Measurements from ENCODE around the gene PSMC1.
A peak's percentile ranks its signal among the peaks of the same experiment; 100 is the strongest.

The PSMC1 gene

DNA sequence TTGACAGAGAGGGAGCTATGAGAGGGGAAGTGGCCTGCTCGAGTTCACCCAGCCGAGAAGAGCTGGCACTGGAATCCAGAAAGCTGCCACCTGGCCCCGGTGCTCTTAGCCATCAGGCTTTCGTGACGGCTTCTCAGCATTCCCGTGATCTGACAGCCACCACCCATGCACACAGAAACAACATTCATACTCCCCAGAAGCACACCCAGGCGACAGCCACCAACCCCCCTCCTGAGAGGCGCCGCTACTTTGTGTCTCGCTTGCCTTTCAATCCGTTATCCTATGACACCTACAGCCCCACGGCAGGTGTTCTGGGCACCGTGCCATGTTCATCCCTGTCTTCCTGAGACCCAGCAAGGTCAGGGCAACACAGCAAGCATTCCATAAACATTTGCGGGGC, 31.4 kb downstream of the PSMC1 start:
- no peak for DNase-seq (ENCODE audit: low read depth in 1 of 2, low spot score in 1 of 2)
- TF ChIP-seq, protein P1, sequence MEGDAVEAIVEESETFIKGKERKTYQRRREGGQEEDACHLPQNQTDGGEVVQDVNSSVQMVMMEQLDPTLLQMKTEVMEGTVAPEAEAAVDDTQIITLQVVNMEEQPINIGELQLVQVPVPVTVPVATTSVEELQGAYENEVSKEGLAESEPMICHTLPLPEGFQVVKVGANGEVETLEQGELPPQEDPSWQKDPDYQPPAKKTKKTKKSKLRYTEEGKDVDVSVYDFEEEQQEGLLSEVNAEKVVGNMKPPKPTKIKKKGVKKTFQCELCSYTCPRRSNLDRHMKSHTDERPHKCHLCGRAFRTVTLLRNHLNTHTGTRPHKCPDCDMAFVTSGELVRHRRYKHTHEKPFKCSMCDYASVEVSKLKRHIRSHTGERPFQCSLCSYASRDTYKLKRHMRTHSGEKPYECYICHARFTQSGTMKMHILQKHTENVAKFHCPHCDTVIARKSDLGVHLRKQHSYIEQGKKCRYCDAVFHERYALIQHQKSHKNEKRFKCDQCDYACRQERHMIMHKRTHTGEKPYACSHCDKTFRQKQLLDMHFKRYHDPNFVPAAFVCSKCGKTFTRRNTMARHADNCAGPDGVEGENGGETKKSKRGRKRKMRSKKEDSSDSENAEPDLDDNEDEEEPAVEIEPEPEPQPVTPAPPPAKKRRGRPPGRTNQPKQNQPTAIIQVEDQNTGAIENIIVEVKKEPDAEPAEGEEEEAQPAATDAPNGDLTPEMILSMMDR (IDR thresholded peaks at IDR 0.05; ENCODE audit: insufficient read depth, low read length), result no peak
- no peak for TF ChIP-seq GABPA (IDR thresholded peaks at IDR 0.05; ENCODE audit: low read depth)
- no peak for TF ChIP-seq POLR2AphosphoS5 (IDR thresholded peaks at IDR 0.05; ENCODE audit: low read depth)
- TF ChIP-seq, protein P2, sequence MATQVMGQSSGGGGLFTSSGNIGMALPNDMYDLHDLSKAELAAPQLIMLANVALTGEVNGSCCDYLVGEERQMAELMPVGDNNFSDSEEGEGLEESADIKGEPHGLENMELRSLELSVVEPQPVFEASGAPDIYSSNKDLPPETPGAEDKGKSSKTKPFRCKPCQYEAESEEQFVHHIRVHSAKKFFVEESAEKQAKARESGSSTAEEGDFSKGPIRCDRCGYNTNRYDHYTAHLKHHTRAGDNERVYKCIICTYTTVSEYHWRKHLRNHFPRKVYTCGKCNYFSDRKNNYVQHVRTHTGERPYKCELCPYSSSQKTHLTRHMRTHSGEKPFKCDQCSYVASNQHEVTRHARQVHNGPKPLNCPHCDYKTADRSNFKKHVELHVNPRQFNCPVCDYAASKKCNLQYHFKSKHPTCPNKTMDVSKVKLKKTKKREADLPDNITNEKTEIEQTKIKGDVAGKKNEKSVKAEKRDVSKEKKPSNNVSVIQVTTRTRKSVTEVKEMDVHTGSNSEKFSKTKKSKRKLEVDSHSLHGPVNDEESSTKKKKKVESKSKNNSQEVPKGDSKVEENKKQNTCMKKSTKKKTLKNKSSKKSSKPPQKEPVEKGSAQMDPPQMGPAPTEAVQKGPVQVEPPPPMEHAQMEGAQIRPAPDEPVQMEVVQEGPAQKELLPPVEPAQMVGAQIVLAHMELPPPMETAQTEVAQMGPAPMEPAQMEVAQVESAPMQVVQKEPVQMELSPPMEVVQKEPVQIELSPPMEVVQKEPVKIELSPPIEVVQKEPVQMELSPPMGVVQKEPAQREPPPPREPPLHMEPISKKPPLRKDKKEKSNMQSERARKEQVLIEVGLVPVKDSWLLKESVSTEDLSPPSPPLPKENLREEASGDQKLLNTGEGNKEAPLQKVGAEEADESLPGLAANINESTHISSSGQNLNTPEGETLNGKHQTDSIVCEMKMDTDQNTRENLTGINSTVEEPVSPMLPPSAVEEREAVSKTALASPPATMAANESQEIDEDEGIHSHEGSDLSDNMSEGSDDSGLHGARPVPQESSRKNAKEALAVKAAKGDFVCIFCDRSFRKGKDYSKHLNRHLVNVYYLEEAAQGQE (IDR thresholded peaks at IDR 0.05; ENCODE audit: insufficient replicate concordance, low read depth), result no peak
- TF ChIP-seq SPI1 (IDR thresholded peaks at IDR 0.05; ENCODE audit: borderline replicate concordance, low read depth), result no peak
- no peak overlapping the region for H3K4me3 ChIP-seq (replicated peaks; ENCODE audit: insufficient read depth, low read length)
- H3K27me3 ChIP-seq (ENCODE audit: insufficient read depth, poor library complexity, severe bottlenecking), result no peaks in the 10 kb centered on the region
- 0 out of 2 replicates have a peak overlapping the region, but pooled peaks have one; percentile 19 for H3K27ac ChIP-seq (replicated peaks)

DNA sequence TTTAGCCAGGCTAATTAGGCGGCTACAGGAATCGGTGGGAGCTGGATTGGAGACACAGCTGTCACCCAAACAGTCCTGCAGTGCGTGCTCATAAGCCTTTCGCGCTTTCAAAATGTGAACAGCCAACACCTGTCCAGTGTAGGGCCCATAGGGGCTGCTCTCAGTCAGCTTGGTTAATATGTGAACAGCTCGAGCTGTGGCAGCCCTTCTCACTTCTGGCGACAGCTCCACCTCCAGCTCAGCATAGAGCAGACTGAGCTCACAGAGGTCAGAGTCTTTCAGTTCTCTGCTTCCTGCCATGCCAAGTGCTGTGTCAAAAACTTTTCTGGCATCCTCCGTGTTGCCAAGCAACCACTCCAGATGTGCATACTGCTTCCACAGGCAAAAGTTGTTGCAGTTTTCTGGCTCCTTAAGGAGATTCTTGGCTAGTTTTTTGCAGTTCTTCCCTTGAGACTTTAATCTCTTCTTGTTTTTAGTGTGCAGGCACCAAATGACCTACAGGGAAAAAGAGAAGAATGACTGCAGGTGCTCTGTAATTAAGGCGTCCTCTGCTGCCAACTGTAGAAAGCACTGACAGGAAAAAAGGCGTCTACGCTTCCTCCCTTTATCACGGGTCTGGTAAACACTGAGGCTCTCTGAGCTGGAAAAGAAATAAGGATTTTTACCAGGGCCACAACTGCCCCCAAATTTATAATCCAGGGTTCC, 32.5 kb downstream of the PSMC1 start:
- Histone ChIP-seq H3K27ac (replicated peaks) (peak overlapping the region; percentile 62), H3K27me3 (ENCODE audit: insufficient read depth, poor library complexity, severe bottlenecking) (no peaks in the 10 kb centered on the region), H3K4me3 (replicated peaks; ENCODE audit: insufficient read depth, low read length) (no peak overlapping the region)
- DNase-seq (ENCODE audit: low read depth in 1 of 2, low spot score in 1 of 2), result no peak
- TF ChIP-seq, protein P2 (IDR thresholded peaks at IDR 0.05; ENCODE audit: insufficient replicate concordance, low read depth), result no peak
- TF ChIP-seq POLR2AphosphoS5 (IDR thresholded peaks at IDR 0.05; ENCODE audit: low read depth) (no peak), SPI1 (IDR thresholded peaks at IDR 0.05; ENCODE audit: borderline replicate concordance, low read depth) (no peak), GABPA (IDR thresholded peaks at IDR 0.05; ENCODE audit: low read depth) (no peak)
- TF ChIP-seq, protein P1 (IDR thresholded peaks at IDR 0.05; ENCODE audit: insufficient read depth, low read length), result no peak

DNA sequence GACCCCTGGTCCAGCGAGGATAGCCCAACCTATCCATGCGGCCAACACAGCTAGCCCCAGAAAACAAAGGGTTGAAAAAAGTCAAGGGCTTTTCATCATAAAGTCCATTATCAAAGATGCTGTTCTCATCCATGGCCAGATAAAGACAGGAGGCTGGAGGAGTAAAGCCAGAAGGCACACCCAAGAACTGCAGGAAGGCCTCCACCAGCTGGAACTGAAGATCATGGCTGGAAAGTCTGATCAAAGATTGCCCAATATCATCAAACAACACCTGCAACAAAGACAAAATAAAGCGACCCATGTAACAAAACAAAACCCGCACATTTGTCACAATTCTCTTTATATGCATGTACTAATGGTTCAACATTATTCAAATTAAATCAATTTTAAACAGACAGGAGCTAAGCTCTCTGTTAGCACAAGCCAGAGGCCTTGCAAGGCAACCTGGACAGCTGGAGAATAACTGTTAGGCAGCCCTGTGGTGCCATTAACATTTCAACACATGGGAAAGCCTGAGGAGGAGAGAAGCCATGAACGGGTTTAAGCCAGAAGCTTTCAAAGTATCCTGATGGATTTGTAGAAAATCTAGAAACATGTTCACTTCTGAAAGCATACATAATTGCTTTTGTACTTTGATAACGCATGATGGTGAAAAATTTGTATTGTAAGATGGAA, 34.1 kb downstream of the PSMC1 start:
- Histone ChIP-seq H3K27me3 (ENCODE audit: insufficient read depth, poor library complexity, severe bottlenecking) (no peaks in the 10 kb centered on the region), H3K27ac (replicated peaks) (peak overlapping the region; percentile 20; the same call in 1 of the 2 replicates), H3K4me3 (replicated peaks; ENCODE audit: insufficient read depth, low read length) (no peak overlapping the region)
- DNase-seq (ENCODE audit: low read depth in 1 of 2, low spot score in 1 of 2), result no peak
- TF ChIP-seq GABPA (IDR thresholded peaks at IDR 0.05; ENCODE audit: low read depth) (no peak), SPI1 (IDR thresholded peaks at IDR 0.05; ENCODE audit: borderline replicate concordance, low read depth) (no peak), POLR2AphosphoS5 (IDR thresholded peaks at IDR 0.05; ENCODE audit: low read depth) (no peak)
- TF ChIP-seq, protein P2 (IDR thresholded peaks at IDR 0.05; ENCODE audit: insufficient replicate concordance, low read depth), result no peak
- TF ChIP-seq, protein P1 (IDR thresholded peaks at IDR 0.05; ENCODE audit: insufficient read depth, low read length), result no peak
